Measurements from ENCODE around the gene ST6GAL2.

- TF ChIP-seq CTCF (IDR thresholded peaks at IDR 0.05) (no peak), OVOL2 (CRISPR knock-in tag; IDR thresholded peaks at IDR 0.05; ENCODE audit: borderline replicate concordance) (no peak), NR2C2 (CRISPR knock-in tag; IDR thresholded peaks at IDR 0.05) (no peak), USF2 (CRISPR knock-in tag; IDR thresholded peaks at IDR 0.05) (no peak), ESRRA (CRISPR knock-in tag; IDR thresholded peaks at IDR 0.05; ENCODE audit: borderline replicate concordance) (no peak), ATF1 (CRISPR knock-in tag; IDR thresholded peaks at IDR 0.05) (no peak), JUN (CRISPR knock-in tag; IDR thresholded peaks at IDR 0.05) (no peak), ZNF317 (CRISPR knock-in tag; IDR thresholded peaks at IDR 0.05; ENCODE audit: borderline replicate concordance, low read depth) (no peak), NR1H2 (CRISPR knock-in tag; IDR thresholded peaks at IDR 0.05) (no peak), ZNF512 (CRISPR knock-in tag; IDR thresholded peaks at IDR 0.05; ENCODE audit: borderline replicate concordance) (no peak), FOXK1 (CRISPR knock-in tag; IDR thresholded peaks at IDR 0.05) (no peak)
These were observed 34.7 kb downstream of the ST6GAL2 start for GRCh38 chr2:106851087-106851874.

Data from WTC11 (cell line).